Adipose tissue (tissue), 3 donors: ENCODE data around the gene ESPNL. TPM values are rescaled to one million over a fixed set of nuclear protein-coding genes. Genes with fewer than 3 reads are reported as not detected.

Experiments
- H3K27ac ChIP-seq: one replicate; pipeline ENCODE4 v1.5.1; 2013; ENCODE audit warnings: low read depth, low read length
- WGBS, 3 donors: extraction: QIAGEN DNeasy Blood & Tissue Kit; methylation state at CpG; one replicate each; pipeline ENCODE4 v1.1.7; 2013; 5-methylcytosine and 5-hydroxymethylcytosine counted together
- polyA plus RNA-seq, 3 donors: library from polyadenylated mRNA; stranded (reverse); fragments of 200-250 nt; gene quantifications; one replicate each; pipeline ENCODE4 v1.2.3, GENCODE V29; 2013
- donor health status: healthy with polysubstance abuse.
- donor health status: Bipolar disorder and iron deficiency.
- donor health status: healthy.

ESPNL gene
- polyA plus RNA-seq, 3 donors, result 0.04 to 0.67 (median 0.06) TPM

DNA sequence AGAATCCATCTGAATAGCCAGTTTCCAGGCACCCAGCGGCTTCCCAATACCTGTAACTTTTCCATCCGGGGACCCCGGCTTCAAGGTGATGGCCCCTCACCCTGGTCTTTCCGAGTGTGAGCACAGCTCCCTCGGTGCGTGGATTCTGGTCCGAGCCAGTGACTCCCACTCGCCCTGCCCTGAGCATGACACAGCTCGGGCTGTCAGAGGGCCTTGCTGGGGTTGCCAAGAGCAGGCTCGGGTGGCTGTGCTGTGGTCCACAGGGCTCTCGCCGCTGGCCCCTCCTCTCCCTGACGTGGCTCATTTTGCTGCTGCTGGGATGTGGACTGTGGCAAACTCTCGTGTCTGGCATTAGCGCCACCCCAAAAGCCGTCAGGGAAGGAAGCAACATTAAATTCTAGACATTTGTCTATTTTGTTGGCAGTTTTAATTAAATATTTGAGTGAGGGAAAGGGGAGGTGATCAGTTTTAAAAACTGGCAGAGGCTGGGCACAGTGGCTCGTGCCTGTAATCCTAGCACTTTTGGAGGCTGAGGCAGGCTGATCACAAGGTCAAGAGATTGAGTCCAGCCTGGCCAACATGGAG lies 5.6 kb upstream of the ESPNL start:
- H3K27ac ChIP-seq, result no peak overlapping the region
- WGBS, 3 donors, result 86 to 95% (median 90%) methylated on average over 17 of the region's 17 CpGs

- H3K27ac ChIP-seq, result no peak overlapping the region
- WGBS, 3 donors, result 84 to 86% (median 85%) methylated on average over 7 of the region's 7 CpGs
These were observed 5.0 kb upstream of the ESPNL start for GRCh38 chr2:238095143-238095542.

DNA sequence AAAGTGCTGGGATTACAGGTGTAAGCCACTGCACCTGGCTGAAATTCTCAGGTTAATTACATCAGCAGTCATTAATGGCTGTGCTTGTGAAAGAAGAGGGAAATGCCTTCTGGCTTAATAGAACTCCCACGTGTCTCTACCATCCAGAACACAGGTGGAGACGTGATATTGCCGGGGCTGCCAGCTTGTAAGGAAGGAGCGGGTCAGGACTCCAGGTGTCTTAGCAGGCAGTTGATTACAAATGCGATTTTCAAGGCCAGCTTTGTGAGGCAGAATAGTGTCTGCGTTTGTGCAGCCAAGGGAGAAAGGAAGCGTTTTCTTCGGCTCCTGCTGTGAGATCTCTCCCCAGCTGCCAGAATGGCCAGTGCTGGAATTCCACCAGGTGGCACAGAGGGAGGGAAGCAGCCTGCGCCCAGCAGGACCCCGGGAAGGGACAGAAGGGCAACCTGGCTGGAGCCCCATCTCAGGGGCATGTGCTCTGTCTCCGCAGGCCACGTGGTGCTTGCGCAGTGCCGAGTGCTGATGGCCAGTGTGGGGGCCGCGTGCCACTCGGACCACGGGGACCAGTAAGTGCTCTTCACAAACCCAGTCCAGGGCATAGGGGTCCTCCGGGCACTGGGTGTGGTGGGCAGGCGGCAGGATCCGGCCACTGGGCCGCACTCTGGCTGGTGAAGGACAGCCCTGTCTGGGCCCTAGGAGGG lies 3.7 kb upstream of the ESPNL start:
- no peak overlapping the region for H3K27ac ChIP-seq
- 62 to 90% (median 86%) methylated on average over 22 of the region's 22 CpGs for WGBS, 3 donors

- 75 to 88% (median 86%) methylated on average over 19 of the region's 19 CpGs for WGBS, 3 donors
- H3K27ac ChIP-seq, result no peak overlapping the region
These were observed 2.7 kb upstream of the ESPNL start for GRCh38 chr2:238097201-238097987.

GRCh38 chr2:238097988-238098871 lies 1.9 kb upstream of the ESPNL start:
- no peak overlapping the region for H3K27ac ChIP-seq
- 76 to 78% (median 77%) methylated on average over 35 to 37 of the region's 37 CpGs for WGBS, 3 donors

GRCh38 chr2:238098901-238099713 lies 1.0 kb upstream of the ESPNL start:
- WGBS, 3 donors, result 59 to 80% (median 64%) methylated on average over 17 of the region's 17 CpGs
- no peak overlapping the region for H3K27ac ChIP-seq

- 82 to 93% (median 90%) methylated on average over 10 of the region's 10 CpGs for WGBS, 3 donors
- no peak overlapping the region for H3K27ac ChIP-seq
These were observed 459 bp upstream of the ESPNL start for GRCh38 chr2:238099714-238100048.

DNA sequence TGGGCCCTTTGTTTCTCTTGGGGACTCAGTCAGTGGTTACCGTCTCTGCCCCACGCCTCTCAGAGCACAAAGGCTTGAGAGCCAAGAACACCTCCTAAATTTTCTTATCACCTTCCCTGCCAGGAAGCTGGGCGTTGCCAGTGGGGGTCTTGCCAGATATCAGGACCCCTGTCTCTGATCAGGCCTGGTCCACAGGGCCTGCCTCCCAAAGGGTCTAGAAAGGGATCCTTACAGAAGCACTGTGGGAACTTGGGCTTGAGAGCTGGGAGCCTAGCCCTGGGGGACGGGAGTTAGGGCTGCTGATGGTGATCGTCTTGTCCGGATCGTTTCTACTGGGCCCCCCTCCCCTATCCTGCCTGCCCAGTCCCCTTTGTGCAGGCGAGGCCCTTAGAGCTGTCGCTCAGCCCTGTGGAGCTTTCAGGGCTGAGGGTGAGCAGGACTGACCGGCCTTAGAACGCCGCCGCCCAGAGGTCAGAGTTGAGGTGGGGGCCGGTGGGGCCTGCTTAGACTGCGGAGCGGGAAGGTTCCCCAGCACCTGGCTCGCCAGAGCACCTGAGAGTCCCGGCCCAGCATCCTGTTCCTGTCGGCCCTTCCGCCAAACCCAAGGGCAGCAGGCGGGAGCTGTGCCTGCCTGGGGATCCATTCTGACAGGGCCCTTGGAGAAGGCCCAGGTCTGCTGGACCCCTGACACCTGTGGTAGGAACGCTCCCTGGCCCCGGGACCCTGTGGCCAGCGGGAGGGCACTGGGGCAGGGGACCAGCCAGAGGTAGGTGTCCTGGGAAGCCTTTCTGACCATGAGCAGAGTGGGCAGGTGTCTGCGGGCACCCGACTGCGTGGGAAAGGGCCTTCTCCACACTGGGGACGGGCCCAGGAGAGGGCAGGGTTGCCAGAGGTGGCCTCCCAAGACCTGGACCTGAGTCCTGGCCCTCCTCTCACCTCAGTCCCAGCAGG lies 956 bp downstream of the ESPNL start:
- WGBS, 3 donors, result 86 to 88% (median 86%) methylated on average over 28 of the region's 28 CpGs
- no peak overlapping the region for H3K27ac ChIP-seq

DNA sequence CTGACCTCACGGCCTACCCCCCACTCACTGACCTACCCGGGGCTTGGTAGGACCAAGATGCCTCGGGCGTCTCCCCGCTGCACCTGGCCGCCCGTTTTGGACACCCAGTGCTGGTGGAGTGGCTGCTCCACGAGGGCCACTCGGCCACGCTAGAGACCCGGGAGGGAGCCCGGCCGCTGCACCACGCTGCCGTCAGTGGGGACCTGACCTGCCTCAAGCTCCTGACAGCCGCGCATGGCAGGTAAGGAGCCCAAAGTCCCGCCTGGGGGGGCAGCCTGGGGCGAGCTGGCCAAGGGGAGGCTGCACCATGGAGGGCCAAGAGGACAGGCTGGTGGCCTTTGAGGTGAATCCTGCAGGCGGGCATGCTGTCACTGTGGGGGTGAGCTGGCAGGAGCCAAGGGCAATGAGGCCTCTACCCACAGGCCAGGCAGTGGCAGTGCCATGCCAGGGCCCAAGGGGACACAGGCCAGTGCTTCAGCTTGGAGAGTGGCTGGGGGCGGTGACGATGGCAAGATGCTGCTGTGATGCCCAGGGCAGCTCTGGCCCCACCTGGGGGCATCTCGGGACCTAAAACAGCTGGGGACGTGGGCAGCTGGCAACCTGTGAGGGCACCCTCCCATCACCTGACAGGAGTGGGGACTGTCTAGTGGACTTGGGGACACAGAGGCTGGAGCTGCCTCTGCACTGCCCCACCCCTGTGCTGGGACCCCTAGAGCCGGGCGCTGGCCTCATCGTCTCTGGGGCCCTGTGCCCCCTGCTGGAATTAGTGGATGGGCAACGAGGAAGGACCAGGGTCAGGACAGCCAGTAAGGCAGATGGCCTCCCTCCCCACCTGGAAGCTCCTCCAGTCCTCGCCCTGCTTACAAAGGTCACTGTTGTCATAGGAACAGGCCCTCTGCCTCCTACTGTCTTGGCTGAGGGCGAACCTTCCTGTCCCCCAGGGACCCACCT lies 2.0 kb downstream of the ESPNL start:
- 90 to 92% (median 91%) methylated on average over 29 to 30 of the region's 30 CpGs for WGBS, 3 donors
- H3K27ac ChIP-seq, result no peak overlapping the region

- WGBS, 3 donors, result 81 to 93% (median 88%) methylated on average over 9 to 10 of the region's 10 CpGs
- no peak overlapping the region for H3K27ac ChIP-seq
These were observed 2.7 kb downstream of the ESPNL start for GRCh38 chr2:238102865-238103264.

- WGBS, 3 donors, result 89 to 95% (median 92%) methylated on average over 18 of the region's 18 CpGs
These were observed 3.5 kb downstream of the ESPNL start for GRCh38 chr2:238103465-238104225.

GRCh38 chr2:238104226-238104690 lies 4.1 kb downstream of the ESPNL start:
- H3K27ac ChIP-seq, result no peak overlapping the region
- WGBS, 3 donors, result 90 to 92% (median 91%) methylated on average over 9 to 14 of the region's 14 CpGs

More at GRCh38 chr2:238103465-238104225, 3.5 kb downstream of the ESPNL start:
- no peak overlapping the region for H3K27ac ChIP-seq

DNA sequence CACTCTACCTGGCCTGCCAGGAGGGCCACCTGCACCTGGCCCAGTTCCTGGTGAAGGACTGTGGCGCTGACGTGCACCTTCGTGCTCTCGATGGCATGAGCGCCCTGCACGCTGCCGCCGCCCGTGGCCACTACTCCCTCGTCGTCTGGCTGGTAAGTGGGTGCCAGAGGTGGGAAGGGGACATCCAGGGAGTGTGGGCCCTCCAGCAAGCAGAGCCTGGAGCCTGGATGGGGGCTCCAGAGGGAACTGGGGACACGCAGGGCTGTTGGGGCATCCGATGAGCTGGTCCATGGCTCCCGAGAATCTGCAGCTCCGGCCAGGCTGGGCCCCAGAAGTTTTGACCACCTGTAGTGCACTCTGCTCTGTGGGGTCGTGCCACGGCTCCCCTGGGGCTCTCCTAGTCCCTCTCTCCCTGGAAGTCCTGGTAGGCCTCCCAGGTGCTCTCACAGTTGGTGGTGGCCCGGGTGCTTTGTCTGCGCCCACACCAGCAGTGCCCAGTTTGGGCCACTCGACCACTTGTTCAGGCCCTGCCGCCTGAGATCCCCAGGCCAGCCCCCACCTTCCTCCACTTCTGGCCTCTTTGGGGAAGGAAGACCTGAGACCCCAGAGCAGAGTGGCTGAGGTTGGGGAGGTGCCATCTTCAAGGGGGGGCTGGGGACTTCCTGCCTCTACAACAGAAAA lies 4.7 kb downstream of the ESPNL start:
- 92 to 96% (median 93%) methylated on average over 19 to 21 of the region's 21 CpGs for WGBS, 3 donors
- no peak overlapping the region for H3K27ac ChIP-seq

GRCh38 chr2:238105506-238106338 lies 5.6 kb downstream of the ESPNL start:
- 82 to 91% (median 88%) methylated on average over 27 to 28 of the region's 28 CpGs for WGBS, 3 donors
- H3K27ac ChIP-seq, result no peak overlapping the region
